Measurements from ENCODE around the gene ALDH5A1. TPM values are rescaled to one million over a fixed set of nuclear protein-coding genes. Genes with fewer than 3 reads are reported as not detected.

Gene ALDH5A1
- total RNA-seq, 1 experiment from 2014 or later: 1.6 TPM

DNA sequence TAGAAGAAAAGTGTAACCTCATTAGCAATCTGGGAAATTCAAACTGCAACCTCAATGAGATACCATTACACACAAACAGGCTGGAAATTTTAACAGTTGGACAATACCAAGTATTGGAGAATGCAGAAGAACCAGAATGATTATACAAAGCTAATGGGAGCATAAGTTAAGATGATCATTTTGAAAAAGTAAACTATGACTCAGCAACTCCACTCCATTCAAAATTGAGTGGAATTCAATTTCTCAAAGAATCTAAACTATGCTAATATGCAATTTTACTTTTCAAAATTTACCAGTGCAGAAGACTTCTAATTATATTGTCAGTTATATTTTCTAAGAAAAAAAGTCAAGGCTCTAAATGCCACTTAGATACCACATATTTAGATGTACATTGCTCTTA is 22.6 kb upstream of the ALDH5A1 start:
- Histone ChIP-seq H3K9me3 (replicated peaks) (no peaks in the 10 kb centered on the region), H3K36me3 (no peaks in the 10 kb centered on the region), H3K27me3 (no peaks in the 10 kb centered on the region), H3K4me3 (no peak overlapping the region), H3K4me1 (no peaks in the 10 kb centered on the region), H3K27ac (no peak overlapping the region)
- DNase-seq: no peak

DNA sequence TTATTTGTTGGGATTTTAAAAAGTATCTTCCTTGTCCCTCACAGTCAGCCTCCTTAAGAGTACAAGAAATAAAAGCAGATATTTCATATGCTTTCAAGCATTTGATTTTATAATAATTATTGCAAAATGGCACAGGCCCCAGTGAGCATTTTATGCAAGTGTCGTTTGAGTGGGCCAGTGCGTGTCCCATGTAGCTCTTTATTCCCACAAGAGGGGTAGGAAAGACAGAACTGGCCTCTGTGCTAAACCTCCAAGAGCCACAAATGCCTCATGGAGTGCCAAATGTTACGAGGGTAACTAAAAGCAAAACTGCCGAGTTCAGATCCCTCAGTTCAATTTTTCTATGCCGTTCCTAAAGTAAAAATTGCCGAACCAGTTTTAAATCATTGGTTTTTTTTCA is 18.1 kb upstream of the ALDH5A1 start:
- H3K27ac ChIP-seq: no peak overlapping the region
- no peak overlapping the region for H3K4me3 ChIP-seq
- H3K27me3 ChIP-seq: no peaks in the 10 kb centered on the region
- no peaks in the 10 kb centered on the region for H3K9me3 ChIP-seq (replicated peaks)
- no peak for DNase-seq
- H3K36me3 ChIP-seq: no peaks in the 10 kb centered on the region
- no peaks in the 10 kb centered on the region for H3K4me1 ChIP-seq

DNA sequence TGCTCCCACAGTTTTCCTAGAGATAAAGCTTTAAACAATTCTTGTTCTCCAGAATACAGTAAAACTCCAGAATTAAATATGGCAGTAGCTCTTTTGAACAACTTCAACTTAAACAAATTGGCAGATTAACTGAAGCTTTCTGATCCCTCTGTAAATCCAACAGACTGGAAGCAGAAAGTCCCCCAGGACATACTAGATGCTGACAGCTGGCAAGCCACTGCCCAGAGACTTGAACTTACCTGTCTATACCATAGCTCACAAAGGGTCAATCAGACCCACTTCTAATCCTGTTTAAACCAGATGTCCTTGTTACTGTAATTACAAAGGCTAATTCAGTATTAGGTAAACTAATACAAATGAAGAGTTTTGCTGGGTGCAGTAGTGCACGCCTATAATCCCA is 17.7 kb upstream of the ALDH5A1 start:
- Histone ChIP-seq H3K4me3 (no peak overlapping the region), H3K9me3 (replicated peaks) (no peaks in the 10 kb centered on the region), H3K27ac (no peak overlapping the region), H3K27me3 (no peaks in the 10 kb centered on the region), H3K36me3 (no peaks in the 10 kb centered on the region), H3K4me1 (no peaks in the 10 kb centered on the region)
- DNase-seq: no peak

DNA sequence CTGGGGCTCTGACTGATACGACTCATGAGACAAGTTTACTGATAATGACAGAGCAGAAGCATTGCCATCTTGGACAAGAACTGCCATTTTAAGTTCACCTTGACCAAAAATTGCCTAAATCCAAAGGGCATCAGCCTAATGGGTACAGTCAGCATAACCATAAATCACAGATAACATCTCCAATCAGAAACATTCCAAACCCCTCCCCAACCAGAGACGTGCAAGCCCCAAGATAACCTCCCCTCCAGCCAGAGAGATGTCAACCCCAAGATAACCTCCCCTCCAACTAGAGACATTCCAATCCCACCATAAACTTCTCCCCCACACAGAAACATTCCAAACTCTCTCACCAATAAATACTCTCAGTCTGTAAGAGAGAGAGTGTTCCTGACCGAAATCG is 15.9 kb upstream of the ALDH5A1 start:
- Histone ChIP-seq H3K27me3 (no peaks in the 10 kb centered on the region), H3K4me1 (no peaks in the 10 kb centered on the region), H3K4me3 (no peak overlapping the region), H3K36me3 (no peaks in the 10 kb centered on the region), H3K27ac (no peak overlapping the region), H3K9me3 (replicated peaks) (no peaks in the 10 kb centered on the region)
- no peak for DNase-seq

DNA sequence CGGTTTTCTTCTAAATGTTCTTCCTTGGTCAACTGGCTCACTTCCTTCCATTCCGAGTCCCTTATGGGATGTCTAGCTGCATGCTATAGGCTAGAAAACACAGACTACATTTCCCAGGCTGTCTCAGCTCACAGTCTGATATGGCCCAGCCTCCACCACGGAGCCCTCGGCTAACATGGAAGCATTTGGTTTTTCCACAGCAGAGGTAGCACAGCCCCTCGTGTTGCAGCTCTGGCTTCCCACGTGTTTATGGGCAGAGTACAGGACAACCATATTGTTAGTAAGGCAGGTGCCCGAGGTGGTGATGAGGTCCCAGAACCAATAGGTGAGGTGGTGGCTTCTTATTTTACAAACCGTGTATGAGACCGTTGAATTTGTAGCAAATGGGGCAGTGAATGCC is 14.1 kb upstream of the ALDH5A1 start:
- H3K4me1 ChIP-seq: no peaks in the 10 kb centered on the region
- H3K4me3 ChIP-seq: no peak overlapping the region
- H3K27me3 ChIP-seq: no peaks in the 10 kb centered on the region
- H3K9me3 ChIP-seq (replicated peaks): no peaks in the 10 kb centered on the region
- DNase-seq: no peak
- no peak overlapping the region for H3K27ac ChIP-seq
- H3K36me3 ChIP-seq: no peaks in the 10 kb centered on the region

DNA sequence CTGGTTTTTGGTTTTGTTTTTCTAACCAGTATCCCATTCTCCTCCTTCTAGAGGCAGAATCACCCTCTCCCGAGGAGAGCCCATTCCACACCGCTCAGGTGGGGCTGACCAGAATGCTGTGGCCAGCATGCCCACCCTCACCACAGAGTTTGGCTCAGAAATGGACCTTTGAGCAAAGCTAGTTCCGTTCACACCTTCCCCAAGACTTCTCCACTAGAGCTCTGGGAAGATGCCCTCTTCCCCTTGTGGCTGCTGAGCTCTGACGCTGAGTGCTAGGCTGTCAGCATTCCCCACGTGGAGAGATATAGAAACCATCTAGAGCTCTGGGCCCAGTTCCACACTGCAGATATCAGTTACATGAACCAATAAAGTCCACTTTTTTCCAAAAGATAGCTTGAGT is 13.3 kb upstream of the ALDH5A1 start:
- DNase-seq: no peak

DNA sequence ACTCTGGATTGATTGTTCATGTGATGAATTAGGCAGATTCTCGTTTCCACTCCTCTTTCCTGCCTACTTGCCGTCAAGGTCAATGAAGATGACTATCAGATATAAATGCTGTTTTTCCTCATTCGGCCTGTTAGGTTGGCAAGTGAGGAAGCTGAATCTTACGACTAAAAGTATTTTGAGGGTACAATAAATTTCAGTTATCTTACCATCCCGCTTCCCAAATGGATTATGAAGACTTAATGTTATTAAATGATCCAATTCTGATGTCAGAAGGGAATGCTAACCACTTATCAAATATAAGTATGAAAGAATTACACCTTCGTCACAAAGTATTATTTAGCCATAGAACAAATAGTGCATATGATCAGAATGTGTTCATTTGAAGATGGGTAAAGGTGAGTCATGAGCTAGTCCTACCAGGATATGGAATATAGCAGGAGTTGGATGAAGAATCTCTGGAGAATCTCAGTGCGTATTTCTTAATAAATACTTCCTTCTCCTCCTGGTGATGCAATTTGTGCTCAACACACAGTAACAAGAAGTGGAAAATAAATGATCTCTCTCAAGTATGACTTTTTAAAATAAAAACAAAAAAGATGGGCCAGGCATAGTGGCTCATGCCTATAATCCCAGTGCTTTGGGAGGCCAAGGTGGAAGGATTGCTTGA is 10.0 kb upstream of the ALDH5A1 start:
- H3K27me3 ChIP-seq: no peaks in the 10 kb centered on the region
- no peak overlapping the region for H3K27ac ChIP-seq
- DNase-seq: no peak
- no peak overlapping the region for H3K4me3 ChIP-seq
- no peaks in the 10 kb centered on the region for H3K4me1 ChIP-seq
- H3K9me3 ChIP-seq (replicated peaks): no peaks in the 10 kb centered on the region
- H3K36me3 ChIP-seq: no peaks in the 10 kb centered on the region

More for the DNA sequence above, 13.3 kb upstream of the ALDH5A1 start:
- Histone ChIP-seq H3K4me3 (no peak overlapping the region), H3K27ac (no peak overlapping the region), H3K4me1 (no peaks in the 10 kb centered on the region), H3K9me3 (replicated peaks) (no peaks in the 10 kb centered on the region), H3K27me3 (no peaks in the 10 kb centered on the region), H3K36me3 (no peaks in the 10 kb centered on the region)

DNA sequence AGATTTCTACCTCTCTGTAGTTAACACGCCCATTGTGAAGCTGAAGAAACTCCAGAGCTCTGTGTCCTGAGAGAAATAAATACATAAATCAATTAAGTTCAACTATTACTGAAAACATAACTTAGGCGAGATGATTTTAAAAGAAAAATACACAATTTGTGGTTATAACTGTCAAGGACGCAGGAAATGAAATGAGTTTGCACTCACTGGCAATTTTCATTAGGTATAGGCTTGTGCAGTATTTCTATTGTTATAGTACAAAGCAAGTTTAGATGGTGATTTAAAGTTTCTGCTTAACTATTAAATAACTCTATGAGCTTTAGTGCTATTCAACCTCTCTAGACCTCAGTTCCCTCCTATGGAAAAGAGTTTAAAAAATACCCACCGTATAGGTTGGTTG is 8.7 kb upstream of the ALDH5A1 start:
- Histone ChIP-seq H3K27ac (no peak overlapping the region), H3K27me3 (no peaks in the 10 kb centered on the region), H3K9me3 (replicated peaks) (no peaks in the 10 kb centered on the region), H3K36me3 (no peaks in the 10 kb centered on the region), H3K4me3 (no peak overlapping the region), H3K4me1 (no peaks in the 10 kb centered on the region)
- DNase-seq: no peak

DNA sequence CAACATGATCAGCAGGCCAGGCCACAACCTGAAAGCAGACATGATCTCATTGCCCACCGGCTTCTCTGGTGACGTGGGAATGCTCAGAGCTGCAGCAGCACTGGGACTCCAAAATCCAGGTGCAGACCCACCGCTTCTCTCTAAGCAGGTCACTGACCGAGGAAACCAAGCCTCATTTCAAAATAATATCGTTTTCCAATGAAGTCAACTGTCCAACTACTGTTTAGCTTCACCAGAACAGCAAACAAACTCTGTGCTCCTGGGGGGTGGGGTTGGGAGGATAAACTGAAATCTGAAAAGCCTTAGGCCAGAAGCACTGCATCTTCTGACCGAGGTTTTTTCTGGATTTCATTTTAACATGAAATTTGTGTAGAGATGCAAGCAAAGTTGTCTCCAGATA is 5.3 kb upstream of the ALDH5A1 start, which contains the start of gene GPLD1:
TSS of gene GPLD1 (minus strand) at position 109 of the 400 bp plus-strand sequence. CDS start at position 42, 67 bp downstream.
- DNase-seq: no peak
- no peaks in the 10 kb centered on the region for H3K4me1 ChIP-seq

DNA sequence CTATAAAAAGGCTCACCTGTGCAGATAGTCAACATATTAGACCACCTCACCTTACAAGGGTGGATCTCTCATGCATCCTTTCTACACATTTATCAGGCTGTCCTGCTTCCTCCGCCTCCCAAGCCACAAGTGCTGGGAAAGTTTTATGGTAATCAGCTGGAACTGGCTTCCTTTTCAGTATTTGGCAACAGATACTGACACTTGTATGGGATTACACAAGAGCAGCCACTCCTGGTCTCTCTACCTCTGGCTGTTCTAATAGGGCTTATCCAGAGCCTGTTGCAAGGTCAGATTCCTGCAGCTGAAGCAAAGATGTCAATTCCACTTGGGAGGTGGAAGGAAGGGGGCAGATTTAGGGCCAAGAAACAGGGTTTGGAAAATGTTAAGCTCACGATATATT is 4.9 kb upstream of the ALDH5A1 start:
- no peaks in the 10 kb centered on the region for H3K27me3 ChIP-seq

More for the DNA sequence above, 5.3 kb upstream of the ALDH5A1 start, which contains the start of gene GPLD1:
- no peaks in the 10 kb centered on the region for H3K36me3 ChIP-seq
- no peak within 1 kb of the TSS for H3K4me3 ChIP-seq
- no peaks in the 10 kb centered on the region for H3K27me3 ChIP-seq
- H3K27ac ChIP-seq: no peak within 1 kb of the TSS
- H3K9me3 ChIP-seq (replicated peaks): no peaks in the 10 kb centered on the region

DNA sequence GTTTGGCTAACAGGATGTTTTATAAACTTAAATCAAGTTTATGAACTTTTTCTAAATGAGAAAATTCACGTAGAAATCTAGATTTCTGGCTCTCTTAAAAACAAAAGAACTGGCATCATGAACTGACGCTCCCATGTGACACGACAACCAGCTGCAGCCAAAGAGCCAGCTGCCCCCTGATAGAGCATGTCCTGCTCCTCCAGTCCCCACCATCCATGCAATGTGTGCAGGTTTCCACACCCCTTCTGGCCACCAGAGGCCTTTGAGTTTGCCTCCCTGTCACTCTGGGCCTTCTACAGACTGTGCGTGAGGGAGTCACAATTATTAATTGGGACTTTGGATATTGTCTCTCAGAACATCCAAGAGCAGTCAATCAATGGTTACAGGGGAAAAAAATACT is 3.8 kb upstream of the ALDH5A1 start:
- no peak for DNase-seq

More for the DNA sequence above, 4.9 kb upstream of the ALDH5A1 start:
- H3K4me3 ChIP-seq: no peak overlapping the region
- no peak overlapping the region for H3K27ac ChIP-seq
- no peaks in the 10 kb centered on the region for H3K36me3 ChIP-seq
- DNase-seq: no peak
- H3K4me1 ChIP-seq: no peaks in the 10 kb centered on the region
- no peaks in the 10 kb centered on the region for H3K9me3 ChIP-seq (replicated peaks)

DNA sequence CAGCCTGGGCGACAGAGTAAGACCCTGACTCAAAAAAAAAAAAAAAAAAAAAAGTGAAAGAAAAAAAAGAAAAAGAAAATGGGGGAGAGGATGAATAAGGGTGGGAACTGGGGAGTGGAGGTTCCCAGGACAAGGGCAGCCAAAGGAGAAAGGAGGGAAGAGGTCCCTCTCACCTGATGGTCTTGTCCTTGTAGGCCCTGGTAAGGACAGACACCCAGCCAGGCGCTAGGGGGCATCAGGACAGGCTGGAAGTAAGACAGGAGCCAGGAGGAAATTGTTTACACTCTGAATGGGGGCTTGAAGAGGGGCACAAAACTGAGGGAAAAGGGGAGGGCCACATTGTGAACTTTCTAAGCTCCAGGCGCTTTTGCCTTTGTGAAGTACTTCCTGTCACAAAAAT is 2.3 kb upstream of the ALDH5A1 start:
- Histone ChIP-seq H3K4me3 (no peak overlapping the region), H3K36me3 (no peaks in the 10 kb centered on the region), H3K27ac (no peak overlapping the region), H3K4me1 (no peaks in the 10 kb centered on the region), H3K9me3 (replicated peaks) (no peaks in the 10 kb centered on the region), H3K27me3 (no peaks in the 10 kb centered on the region)
- DNase-seq: no peak

More for the DNA sequence above, 3.8 kb upstream of the ALDH5A1 start:
- Histone ChIP-seq H3K27me3 (no peaks in the 10 kb centered on the region), H3K36me3 (no peaks in the 10 kb centered on the region), H3K9me3 (replicated peaks) (no peaks in the 10 kb centered on the region), H3K4me3 (no peak overlapping the region), H3K4me1 (no peaks in the 10 kb centered on the region), H3K27ac (no peak overlapping the region)

DNA sequence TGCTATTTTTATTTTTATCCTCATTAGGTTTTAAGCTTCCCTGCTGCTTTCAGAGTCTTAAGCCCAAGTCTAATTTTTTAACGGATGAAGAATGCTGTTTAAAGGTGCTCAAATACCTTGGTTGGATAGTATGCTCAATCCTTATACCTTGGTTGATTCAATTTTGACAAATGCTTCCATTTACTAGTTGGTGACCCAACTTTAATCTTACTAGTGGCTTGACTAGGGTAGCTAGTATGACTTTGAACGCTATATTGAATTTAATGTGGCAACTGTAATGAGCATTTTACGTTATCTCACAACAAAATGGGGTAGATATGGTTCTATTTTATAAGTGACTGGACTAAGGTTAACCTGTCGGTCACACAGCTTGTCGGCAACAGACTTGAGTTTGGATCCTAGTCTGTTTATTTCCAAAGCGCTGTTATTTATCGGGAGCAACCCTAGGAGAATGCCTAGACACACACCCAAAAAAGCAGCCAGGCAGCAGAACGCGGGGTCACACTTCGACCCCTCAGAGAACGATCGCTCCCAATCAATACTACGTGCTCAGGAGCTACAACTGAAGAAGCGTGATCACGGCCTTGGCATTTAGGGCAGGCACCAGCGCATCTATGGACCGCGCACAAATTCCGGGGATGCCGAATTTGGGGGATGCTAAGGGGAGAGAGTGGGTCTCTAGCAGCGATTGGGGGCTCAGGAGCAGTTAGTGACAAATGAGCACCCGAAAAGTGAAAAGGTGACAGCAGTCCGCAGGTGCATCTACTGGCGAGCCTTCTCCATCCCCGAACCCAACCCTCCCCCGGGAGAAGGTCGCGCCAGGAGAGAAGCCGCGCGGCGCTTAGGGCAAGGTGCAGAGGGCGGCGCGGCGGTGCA is 586 bp upstream of the ALDH5A1 start:
- no peaks in the 10 kb centered on the region for H3K27me3 ChIP-seq
- H3K9me3 ChIP-seq (replicated peaks): no peaks in the 10 kb centered on the region
- no peak for DNase-seq

DNA sequence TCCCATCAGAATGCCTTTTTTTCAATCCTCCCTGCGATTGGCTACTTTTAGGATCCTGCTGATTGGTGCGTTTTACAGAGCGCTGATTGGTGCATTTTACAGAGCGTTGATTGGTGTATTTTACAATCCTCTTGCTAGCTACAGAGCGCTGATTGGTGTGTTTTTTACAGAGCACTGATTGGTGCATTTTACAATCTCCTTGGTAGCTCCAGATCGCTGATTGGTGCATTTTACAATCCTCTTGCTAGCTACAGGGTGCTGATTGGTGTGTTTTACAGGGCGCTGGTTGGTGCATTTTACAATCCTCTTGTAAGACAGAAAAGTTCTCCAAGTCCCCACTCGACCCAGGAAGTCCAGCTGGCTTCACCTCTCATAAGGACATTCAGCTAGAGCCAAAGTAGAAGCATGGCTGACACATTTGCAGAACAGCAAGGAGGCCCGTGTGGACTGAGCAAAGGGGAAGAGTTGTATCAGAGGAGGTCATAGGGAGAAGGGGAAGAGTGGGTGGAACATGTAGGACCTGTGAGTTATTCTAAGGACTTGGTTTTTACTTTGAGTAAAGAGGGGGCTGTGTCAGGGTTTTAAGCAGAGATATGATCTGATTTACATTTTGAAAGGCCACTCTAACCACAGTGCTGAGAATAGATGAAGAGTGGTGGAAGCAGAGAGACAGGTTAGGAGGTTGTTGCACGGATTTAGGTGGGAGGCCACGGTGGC is 2.6 kb downstream of the ALDH5A1 start:
- H3K9me3 ChIP-seq (replicated peaks): no peaks in the 10 kb centered on the region
- no peak overlapping the region for H3K27ac ChIP-seq
- no peaks in the 10 kb centered on the region for H3K27me3 ChIP-seq
- H3K36me3 ChIP-seq: no peaks in the 10 kb centered on the region
- no peaks in the 10 kb centered on the region for H3K4me1 ChIP-seq
- DNase-seq: no peak
- H3K4me3 ChIP-seq: no peak overlapping the region

More for the DNA sequence above, 586 bp upstream of the ALDH5A1 start:
- H3K4me1 ChIP-seq: no peaks in the 10 kb centered on the region
- peak overlapping the region; percentile 66 for H3K4me3 ChIP-seq
- H3K27ac ChIP-seq: no peak overlapping the region
- H3K36me3 ChIP-seq: no peaks in the 10 kb centered on the region

DNA sequence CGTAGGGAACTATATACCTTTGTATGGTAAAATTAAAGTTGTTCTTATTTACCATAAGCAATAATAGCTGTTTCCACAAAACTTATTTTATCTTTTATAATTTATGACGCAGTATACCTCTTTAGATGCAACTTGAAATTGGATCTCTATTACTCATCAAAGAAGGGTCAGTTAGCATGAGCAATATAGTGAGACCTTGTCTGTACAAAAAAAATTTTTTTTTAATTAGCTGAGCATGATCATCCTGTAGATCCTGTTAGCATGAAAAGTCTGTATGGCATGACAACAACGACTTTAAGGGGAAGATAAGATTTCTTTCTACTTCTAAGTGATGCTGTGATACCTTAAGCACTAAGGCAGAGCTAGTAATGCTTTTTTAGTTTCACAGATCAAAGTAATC is 5.9 kb downstream of the ALDH5A1 start:
- no peaks in the 10 kb centered on the region for H3K27me3 ChIP-seq
- no peak overlapping the region for H3K27ac ChIP-seq
- H3K36me3 ChIP-seq: no peaks in the 10 kb centered on the region
- no peaks in the 10 kb centered on the region for H3K9me3 ChIP-seq (replicated peaks)
- DNase-seq: no peak
- H3K4me1 ChIP-seq: no peaks in the 10 kb centered on the region
- no peak overlapping the region for H3K4me3 ChIP-seq
